PC-9 (cell line): ENCODE measurements around the gene PTBP2. TPM values are rescaled to one million over a fixed set of nuclear protein-coding genes. Genes with fewer than 3 reads are reported as not detected.
A peak's percentile ranks its signal among the peaks of the same experiment; 100 is the strongest.

Source experiments
- BruUV-seq: library from RNA; stranded (reverse); fragments of 400-500 nt; replicated peaks from 2 replicates; lab custom pipeline; 2021; lab: Mats Ljungman, UMichigan
- CTCF ChIA-PET: fragments of 300-600 bp; sonication (Branson Sonifier 250); formaldehyde crosslinking; loops from one replicate; lab custom pipeline; 2022; ENCODE audit warnings: antibody characterized with exemption; lab: Charles Lee
- POLR2A ChIA-PET: fragments of 300-600 bp; sonication (Branson Sonifier 250); formaldehyde crosslinking; loops from one replicate; lab custom pipeline; 2022; ENCODE audit warnings: antibody characterized with exemption; ENCODE audit not compliant: unreplicated experiment; lab: Charles Lee
- DNase-seq, 2 experiments: peaks; one replicate each; pipeline versions ENCODE4 v3.0.0 to v3.0.0-alpha.2; 2015 to 2022; ENCODE audit warnings: mixed read lengths in 1 of 2
- H2AFZ ChIP-seq: fragments of 200-600 bp; sonication (generic); 2 replicates; pipeline ENCODE4 v1.8.1; 2017; ENCODE audit warnings: antibody characterized with exemption
- H3F3A ChIP-seq: fragments of 200-600 bp; sonication (generic); 2 replicates; pipeline ENCODE4 v1.8.1; 2017; ENCODE audit warnings: antibody characterized with exemption, mild to moderate bottlenecking, low read depth; ENCODE audit not compliant: insufficient read depth
- H3K27ac ChIP-seq: fragments of 200-600 bp; sonication (generic); 2 replicates; pipeline ENCODE4 v1.6.1; 2016; ENCODE audit warnings: mixed run types
- H3K27me3 ChIP-seq: fragments of 200-600 bp; sonication (generic); 2 replicates; pipeline ENCODE4 v1.6.1; 2016; ENCODE audit warnings: low read depth, mixed run types; ENCODE audit not compliant: insufficient read depth
- H3K36me3 ChIP-seq: fragments of 200-600 bp; sonication (generic); 2 replicates; pipeline ENCODE4 v1.6.1; 2016; ENCODE audit warnings: low read depth, mixed run types
- H3K4me1 ChIP-seq: fragments of 200-600 bp; sonication (generic); replicated peaks from 2 replicates; pipeline ENCODE4 v1.6.1; 2016; ENCODE audit warnings: mixed run types; ENCODE audit not compliant: insufficient read depth
- H3K4me2 ChIP-seq: fragments of 200-600 bp; sonication (generic); 2 replicates; pipeline ENCODE4 v1.6.1; 2017; ENCODE audit warnings: mixed run types
- H3K4me3 ChIP-seq: fragments of 200-600 bp; sonication (generic); 2 replicates; pipeline ENCODE4 v1.6.1; 2016; ENCODE audit warnings: mixed run types
- H3K79me2 ChIP-seq: fragments of 200-600 bp; sonication (generic); 2 replicates; pipeline ENCODE4 v1.6.1; 2017; ENCODE audit warnings: low read depth, mixed run types
- H3K9me2 ChIP-seq: fragments of 200-600 bp; sonication (generic); 2 replicates; pipeline ENCODE4 v1.8.1; 2017; ENCODE audit warnings: mild to moderate bottlenecking; ENCODE audit not compliant: insufficient read depth
- H3K9me3 ChIP-seq: fragments of 200-600 bp; sonication (generic); 2 replicates; pipeline ENCODE4 v1.8.1; 2016; ENCODE audit warnings: low read depth; ENCODE audit not compliant: insufficient read depth
- H4K20me1 ChIP-seq: fragments of 200-600 bp; sonication (generic); 2 replicates; pipeline ENCODE4 v1.8.1; 2017; ENCODE audit not compliant: insufficient read depth
- CTCF ChIP-seq: fragments of 200-600 bp; sonication (generic); conservative IDR thresholded peaks from 2 replicates; pipeline ENCODE4 v1.6.1; 2017; ENCODE audit warnings: mixed run types, antibody characterized with exemption, mild to moderate bottlenecking, moderate library complexity
- EZH2 ChIP-seq: fragments of 200-600 bp; sonication (generic); IDR thresholded peaks from 2 replicates; pipeline ENCODE4 v1.8.0; 2017; ENCODE audit warnings: antibody characterized with exemption, low read depth
- intact Hi-C: fragments of 100-400 bp; cut with micrococcal nuclease; formaldehyde crosslinking; loops from one replicate; pipeline ENCODE4 v1.10.0; 2022; ENCODE audit not compliant: unreplicated experiment
- total RNA-seq: library from RNA; stranded (reverse); gene quantifications from 2 replicates; pipeline ENCODE4 v1.2.3, GENCODE V29; 2021

Gene PTBP2
- total RNA-seq, 1 experiment from 2014 or later, result 14.0 TPM

DNA sequence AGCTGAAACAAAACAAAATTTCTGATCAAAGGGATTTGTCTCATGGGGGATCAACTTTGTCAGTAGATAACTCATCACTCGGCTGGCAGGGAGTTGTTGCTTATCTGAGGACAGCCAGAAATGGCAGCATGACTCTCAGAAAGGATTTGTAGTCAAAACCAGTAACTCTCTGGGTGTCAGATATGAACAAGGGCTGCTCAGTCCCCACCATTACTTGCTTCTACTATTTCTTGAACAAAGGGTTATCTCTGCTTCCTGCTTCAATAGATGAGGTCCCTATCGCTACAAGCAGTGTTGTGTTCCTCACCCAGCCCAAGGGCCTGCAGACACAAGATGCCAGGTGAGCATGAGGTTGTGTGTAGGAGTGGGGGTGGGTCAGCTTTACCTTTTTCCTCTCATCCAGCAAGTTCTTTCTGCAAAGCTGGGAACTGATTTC lies 116.2 kb downstream of the PTBP2 start:
- Histone ChIP-seq H3K27me3 (no peaks in the 10 kb centered on the region), H3K9me3 (no peaks in the 10 kb centered on the region), H3K36me3 (no peaks in the 10 kb centered on the region), H3K4me3 (no peak overlapping the region), H3K9me2 (no peaks in the 10 kb centered on the region), H3F3A (no peaks in the 10 kb centered on the region), H3K4me2 (no peak overlapping the region), H3K79me2 (no peaks in the 10 kb centered on the region), H4K20me1 (no peaks in the 10 kb centered on the region), H2AFZ (no peak overlapping the region), H3K27ac (no peak overlapping the region), H3K4me1 (no peaks in the 10 kb centered on the region)
- BruUV-seq, result no TSS peak
- ChIA-PET POLR2A (no interaction called here), CTCF (no interaction called here)
- TF ChIP-seq CTCF, result no peak
- TF ChIP-seq EZH2, result no peak
- intact Hi-C loops, result no loop called here
- no peak for DNase-seq

DNA sequence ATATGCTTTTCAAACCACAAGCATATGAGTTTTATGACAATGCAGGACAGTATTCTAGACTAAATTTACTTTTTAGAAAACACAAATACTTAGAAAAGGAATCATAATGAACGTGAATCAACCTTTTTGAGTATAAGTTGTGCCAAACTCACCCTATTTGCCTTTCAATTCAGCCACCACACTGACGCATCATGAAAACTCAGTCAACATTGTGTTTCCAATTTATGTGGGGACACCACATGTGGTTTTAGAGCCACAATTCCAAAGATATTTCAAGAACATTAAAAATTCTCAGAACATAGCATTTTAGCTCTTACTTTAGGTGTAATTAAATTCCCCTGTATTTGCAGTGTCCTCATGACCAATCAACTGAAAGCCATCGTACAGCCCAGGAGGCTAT lies 118.8 kb downstream of the PTBP2 start:
- BruUV-seq, result no TSS peak
- Histone ChIP-seq H3K27me3 (no peaks in the 10 kb centered on the region), H3F3A (no peaks in the 10 kb centered on the region), H3K36me3 (no peaks in the 10 kb centered on the region), H3K9me3 (no peaks in the 10 kb centered on the region), H3K4me2 (no peak overlapping the region), H3K9me2 (no peaks in the 10 kb centered on the region), H4K20me1 (no peaks in the 10 kb centered on the region), H3K4me3 (no peak overlapping the region), H3K4me1 (no peaks in the 10 kb centered on the region), H2AFZ (no peak overlapping the region), H3K27ac (no peak overlapping the region), H3K79me2 (no peaks in the 10 kb centered on the region)
- intact Hi-C loops, result no loop called here
- ChIA-PET POLR2A (no interaction called here), CTCF (no interaction called here)
- no peak for DNase-seq
- no peak for TF ChIP-seq CTCF
- no peak for TF ChIP-seq EZH2

DNA sequence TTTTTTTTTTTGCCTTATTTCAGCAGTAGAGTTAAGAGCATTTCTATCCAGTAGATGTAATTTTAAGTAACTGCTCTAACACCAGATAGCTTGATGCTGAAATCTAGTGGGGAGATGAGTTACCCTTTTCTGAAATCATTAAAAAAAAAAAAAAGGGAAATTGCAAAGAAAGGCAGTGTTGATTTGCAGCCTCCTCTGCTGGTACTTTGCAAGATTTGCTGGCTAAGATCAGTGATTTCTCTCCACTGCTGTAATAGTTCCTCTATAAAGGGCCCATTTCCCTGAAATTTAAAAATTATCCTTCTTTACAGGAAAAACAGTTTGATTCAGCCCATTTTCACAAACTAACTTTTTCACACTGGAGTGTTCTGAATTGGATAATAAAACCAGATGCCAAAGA lies 120.6 kb downstream of the PTBP2 start:
- Histone ChIP-seq H3K79me2 (no peaks in the 10 kb centered on the region), H4K20me1 (no peaks in the 10 kb centered on the region), H3K27ac (no peak overlapping the region), H3F3A (no peaks in the 10 kb centered on the region), H3K9me3 (no peaks in the 10 kb centered on the region), H3K4me3 (no peak overlapping the region), H3K4me1 (no peaks in the 10 kb centered on the region), H3K4me2 (no peak overlapping the region), H3K9me2 (no peaks in the 10 kb centered on the region), H3K27me3 (no peaks in the 10 kb centered on the region), H3K36me3 (no peaks in the 10 kb centered on the region), H2AFZ (no peak overlapping the region)
- peak; percentile 29; the same call in 1 of the 2 replicates for TF ChIP-seq CTCF
- TF ChIP-seq EZH2, result no peak
- ChIA-PET CTCF (no interaction called here), POLR2A (no interaction called here)
- no TSS peak for BruUV-seq
- DNase-seq, result no peak
- intact Hi-C loops, result no loop called here
